Lung (tissue), 12 donors: ENCODE data around the gene SPATA22. TPM values are rescaled to one million over a fixed set of nuclear protein-coding genes. Genes with fewer than 3 reads are reported as not detected.
A peak's percentile ranks its signal among the peaks of the same experiment; 100 is the strongest.
"Not testable (repeated sequence)": the region's sequence is repeated elsewhere in the genome, so short reads cannot be mapped to it uniquely, and the experiment has no call there.

Source experiments
- ATAC-seq: fragments of 200-7000 bp; cut with Tn5 transposase; one replicate; pipeline ENCODE4 v1.9.1; 2020; ENCODE audit warnings: moderate number of reproducible peaks; ENCODE audit not compliant: insufficient read depth, low FRiP score
- DNase-seq, 3 donors: peaks; one replicate each; pipeline ENCODE4 v3.0.0-alpha.2; 2013 to 2017
- H3K27ac ChIP-seq, 2 donors: one replicate each; pipeline ENCODE4 v1.5.1; 2013; ENCODE audit warnings: mild to moderate bottlenecking in 2 of 2, moderate library complexity in 2 of 2, control low read depth in 1 of 2, inconsistent platforms in 1 of 2, low read depth in 1 of 2, low read length in 1 of 2
- H3K27me3 ChIP-seq, 3 donors: one replicate each; pipeline ENCODE4 v1.5.1; 2013; ENCODE audit warnings: low read length in 2 of 3; ENCODE audit not compliant: control insufficient read depth in 3 of 3, insufficient read depth in 3 of 3
- H3K36me3 ChIP-seq, 4 donors: one replicate each; pipeline ENCODE4 v1.5.1; 2013; ENCODE audit warnings: low read length in 4 of 4, mild to moderate bottlenecking in 1 of 4, moderate library complexity in 1 of 4; ENCODE audit not compliant: control insufficient read depth in 4 of 4, insufficient read depth in 4 of 4
- H3K4me1 ChIP-seq, 5 donors: one replicate each; pipeline ENCODE4 v1.5.1; 2013; ENCODE audit warnings: low read length in 5 of 5, mild to moderate bottlenecking in 2 of 5, moderate library complexity in 1 of 5; ENCODE audit not compliant: control insufficient read depth in 5 of 5, insufficient read depth in 5 of 5
- H3K4me3 ChIP-seq: one replicate; pipeline ENCODE4 v1.5.1; 2013; ENCODE audit warnings: mild to moderate bottlenecking, control low read depth, moderate library complexity
- H3K9ac ChIP-seq, 2 donors: one replicate each; pipeline ENCODE4 v1.5.1; 2013; ENCODE audit warnings: low read length in 2 of 2, control low read depth in 1 of 2; ENCODE audit not compliant: insufficient read depth in 1 of 2
- H3K9me3 ChIP-seq, 4 donors: one replicate each; pipeline ENCODE4 v1.5.1; 2013; ENCODE audit warnings: low read length in 3 of 4, mild to moderate bottlenecking in 1 of 4, moderate library complexity in 1 of 4; ENCODE audit not compliant: control insufficient read depth in 4 of 4, insufficient read depth in 3 of 4
- CTCF ChIP-seq: IDR thresholded peaks from 2 replicates; pipeline ENCODE4 v1.5.1; 2012; ENCODE audit warnings: mild to moderate bottlenecking; ENCODE audit errors: control extremely low read depth, extremely low read depth
- WGBS, 2 donors: extraction: QIAGEN DNeasy Blood & Tissue Kit; methylation state at CpG; one replicate each; pipeline ENCODE4 v1.1.7; 2013; 5-methylcytosine and 5-hydroxymethylcytosine counted together
- polyA plus RNA-seq, 2 donors: library from polyadenylated mRNA; stranded (reverse); fragments of 200-250 nt; gene quantifications; one replicate each; pipeline ENCODE4 v1.2.1, GENCODE V29; 2013
- total RNA-seq, 2 donors: library from RNA; depleted of rRNA in 1 of 2; stranded (reverse); fragments of >200 nt in 1 of 2; gene quantifications; one replicate each; pipeline ENCODE4 v1.2.1, GENCODE V29; 2014 to 2021
- donor health status: control.
- donor health status: control.
- donor health status: Bipolar disorder and iron deficiency.
- donor health status: healthy.
- donor health status: DM: yes; HTN: yes; CAD: no.

SPATA22 gene
- total and polyA plus RNA-seq, 4 donors: 0.06 to 0.12 TPM; not detected in 2

- no peak within 1 kb of the TSS for H3K4me3 ChIP-seq
- TF ChIP-seq CTCF: no peak
- ATAC-seq (no peak), DNase-seq (no peak)
- no peak within 1 kb of the TSS for H3K27ac ChIP-seq
- no peaks in the 10 kb centered on the region for H3K4me1 ChIP-seq
- WGBS, 2 donors: 74 to 79% methylated on average over 3 of the region's 3 CpGs
- H3K9me3 ChIP-seq: no peaks in the 10 kb centered on the region
- no peaks in the 10 kb centered on the region for H3K27me3 ChIP-seq
- H3K9ac ChIP-seq: no peak within 1 kb of the TSS
- H3K36me3 ChIP-seq: no peaks in the 10 kb centered on the region
These were observed 37.9 kb downstream of the SPATA22 start, which contains the start of gene OR1E2 for GRCh38 chr17:3433741-3434140. OR1E2 (minus strand) TSS chr17:3433841; CDS start chr17:3433841, 0 bp downstream.

- H3K9me3 ChIP-seq, H3K4me1 ChIP-seq, ATAC-seq, H3K27me3 ChIP-seq, H3K4me3 ChIP-seq, H3K9ac ChIP-seq, H3K36me3 ChIP-seq, H3K27ac ChIP-seq: not testable (repeated sequence)
- DNase-seq: peak in 1 of 3 donors; percentile 26
- WGBS, 2 donors: 17 to 31% methylated on average over 7 of the region's 7 CpGs
These were observed 38.4 kb downstream of the SPATA22 start for GRCh38 chr17:3433215-3433614.

GRCh38 chr17:3418222-3418621 lies 53.4 kb downstream of the SPATA22 start:
- WGBS, 2 donors: 55 to 90% methylated on average over 2 of the region's 2 CpGs
- Histone ChIP-seq H3K27me3 (no peaks in the 10 kb centered on the region), H3K9me3 (no peaks in the 10 kb centered on the region), H3K4me1 (no peaks in the 10 kb centered on the region), H3K27ac (no peak overlapping the region), H3K36me3 (no peaks in the 10 kb centered on the region), H3K9ac (no peak overlapping the region), H3K4me3 (no peak overlapping the region)
- DNase-seq (no peak), ATAC-seq (no peak)
- no peak for TF ChIP-seq CTCF

GRCh38 chr17:3415610-3416009 lies 56.0 kb downstream of the SPATA22 start:
- no peaks in the 10 kb centered on the region for H3K4me1 ChIP-seq
- H3K36me3 ChIP-seq: no peaks in the 10 kb centered on the region
- H3K9me3 ChIP-seq: no peaks in the 10 kb centered on the region
- no peak for TF ChIP-seq CTCF
- H3K27ac ChIP-seq: no peak overlapping the region
- no peak for DNase-seq
- H3K9ac ChIP-seq: no peak overlapping the region
- H3K4me3 ChIP-seq: no peak overlapping the region
- WGBS, 2 donors: 83 to 88% methylated on average over 5 of the region's 5 CpGs
- no peak for ATAC-seq
- no peaks in the 10 kb centered on the region for H3K27me3 ChIP-seq

- not testable (repeated sequence) for H3K4me3 ChIP-seq, H3K27ac ChIP-seq, H3K9ac ChIP-seq, H3K4me1 ChIP-seq, H3K9me3 ChIP-seq, DNase-seq, ATAC-seq, H3K27me3 ChIP-seq, H3K36me3 ChIP-seq
- WGBS, 2 donors: 52% methylated on average over 5 of the region's 16 CpGs; no CpG with 5 or more reads in 1 of the 2 donors
These were observed 59.4 kb downstream of the SPATA22 start for GRCh38 chr17:3412216-3412615.
